ENCODE measurements around the gene TBC1D3C. TPM values are rescaled to one million over a fixed set of nuclear protein-coding genes. Genes with fewer than 3 reads are reported as not detected.
"Not testable (repeated sequence)": the region's sequence is repeated elsewhere in the genome, so short reads cannot be mapped to it uniquely, and the experiment has no call there.

TBC1D3C gene
- total RNA-seq: not detected

- not testable (repeated sequence) for H3K4me3 ChIP-seq; DNase-seq (ENCODE audit: low spot score in 2 of 2); H3K4me1 ChIP-seq; H3K27me3 ChIP-seq; H3K9me3 ChIP-seq; H3K27ac ChIP-seq; H3K36me3 ChIP-seq
- no CpG with 5 or more reads among the region's 10 CpGs for WGBS
Measured at GRCh38 chr17:38068534-38068933, at the start of gene TBC1D3C. Gene TBC1D3C (minus strand): TSS chr17:38068634. CDS start chr17:38067066, 1,568 bp downstream.

- H3K4me1 ChIP-seq; H3K4me3 ChIP-seq; H3K27ac ChIP-seq; H3K27me3 ChIP-seq; DNase-seq (ENCODE audit: low spot score in 2 of 2); H3K36me3 ChIP-seq; H3K9me3 ChIP-seq: not testable (repeated sequence)
- WGBS: no CpG with 5 or more reads among the region's 1 CpG
Measured at GRCh38 chr17:38099262-38099661, 30.8 kb upstream of the TBC1D3C start.

DNA sequence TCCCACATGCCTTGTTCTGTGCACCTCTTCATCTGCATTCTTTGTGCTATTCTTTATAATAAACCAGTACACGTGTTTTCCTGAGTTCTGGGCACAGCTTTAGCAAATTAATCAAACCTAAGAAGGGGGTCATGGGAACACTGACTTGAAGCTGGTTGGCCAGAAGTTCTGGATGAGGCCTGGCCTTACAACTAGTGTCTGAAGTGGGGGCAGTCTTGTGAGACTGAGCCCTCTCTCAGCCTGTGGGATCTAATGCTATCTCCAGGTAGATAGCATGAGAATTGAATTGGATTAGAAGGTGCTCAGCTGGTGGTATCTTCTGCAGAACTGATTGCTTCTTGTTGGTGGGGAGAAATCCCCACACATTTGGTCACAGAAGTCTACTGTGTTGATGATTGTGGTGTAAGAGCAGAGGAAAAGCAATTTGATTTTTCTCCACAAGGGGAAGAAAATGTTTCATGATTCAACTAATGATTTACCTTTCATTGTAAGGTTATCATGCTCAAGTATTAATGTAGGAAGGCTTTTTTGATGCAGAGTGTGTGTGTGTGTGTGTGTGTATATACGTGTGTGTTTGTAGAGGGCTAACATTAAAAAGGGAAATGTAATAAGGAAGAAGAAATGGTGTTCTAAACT is 25.7 kb upstream of the TBC1D3C start:
- H3K4me3 ChIP-seq; DNase-seq (ENCODE audit: low spot score in 2 of 2); H3K27ac ChIP-seq; H3K36me3 ChIP-seq; H3K27me3 ChIP-seq; H3K4me1 ChIP-seq; H3K9me3 ChIP-seq: not testable (repeated sequence)
- WGBS: no CpG with 5 or more reads among the region's 2 CpGs

- not testable (repeated sequence) for H3K9me3 ChIP-seq, H3K4me3 ChIP-seq, H3K27ac ChIP-seq, H3K36me3 ChIP-seq, H3K4me1 ChIP-seq, H3K27me3 ChIP-seq
- no CpG with 5 or more reads among the region's 10 CpGs for WGBS
- DNase-seq (ENCODE audit: low spot score in 2 of 2): peak; percentile 21 to 29
Measured at GRCh38 chr17:38088120-38088519, 19.7 kb upstream of the TBC1D3C start.

- no CpG with 5 or more reads among the region's 1 CpG for WGBS
- H3K9me3 ChIP-seq; H3K27ac ChIP-seq; H3K4me1 ChIP-seq; H3K4me3 ChIP-seq; DNase-seq (ENCODE audit: low spot score in 2 of 2); H3K27me3 ChIP-seq; H3K36me3 ChIP-seq: not testable (repeated sequence)
Measured at GRCh38 chr17:38087344-38087743, 18.9 kb upstream of the TBC1D3C start.

Other genes starting within 250 kb of the TBC1D3C start
- not detected for gene TBC1D3K, start 144.2 kb downstream of the TBC1D3C start, total RNA-seq
- 100 to 1,000 TPM in 1 of 4 donors, 10 to 100 TPM in 3; 18.1 to 125 (median 23.4) TPM for gene TBC1D3L, start 79.6 kb downstream of the TBC1D3C start, total RNA-seq
- not detected for gene TBC1D3D, start 64.7 kb downstream of the TBC1D3C start, total RNA-seq
- not detected for gene TBC1D3E, start 59.3 kb upstream of the TBC1D3C start, total RNA-seq
- gene TBC1D3, start 123.9 kb upstream of the TBC1D3C start, total RNA-seq: not detected
- gene MRPL45, start 228.5 kb upstream of the TBC1D3C start, total RNA-seq: 10 to 100 TPM; 30.3 to 37.4 (median 32.8) TPM